ENCODE results near the gene SLC35B2. TPM values are rescaled to one million over a fixed set of nuclear protein-coding genes. Genes with fewer than 3 reads are reported as not detected.

SLC35B2 gene
- total and polyA plus RNA-seq, 12 donors = 12.7 to 79.8 (median 55.6) TPM

DNA sequence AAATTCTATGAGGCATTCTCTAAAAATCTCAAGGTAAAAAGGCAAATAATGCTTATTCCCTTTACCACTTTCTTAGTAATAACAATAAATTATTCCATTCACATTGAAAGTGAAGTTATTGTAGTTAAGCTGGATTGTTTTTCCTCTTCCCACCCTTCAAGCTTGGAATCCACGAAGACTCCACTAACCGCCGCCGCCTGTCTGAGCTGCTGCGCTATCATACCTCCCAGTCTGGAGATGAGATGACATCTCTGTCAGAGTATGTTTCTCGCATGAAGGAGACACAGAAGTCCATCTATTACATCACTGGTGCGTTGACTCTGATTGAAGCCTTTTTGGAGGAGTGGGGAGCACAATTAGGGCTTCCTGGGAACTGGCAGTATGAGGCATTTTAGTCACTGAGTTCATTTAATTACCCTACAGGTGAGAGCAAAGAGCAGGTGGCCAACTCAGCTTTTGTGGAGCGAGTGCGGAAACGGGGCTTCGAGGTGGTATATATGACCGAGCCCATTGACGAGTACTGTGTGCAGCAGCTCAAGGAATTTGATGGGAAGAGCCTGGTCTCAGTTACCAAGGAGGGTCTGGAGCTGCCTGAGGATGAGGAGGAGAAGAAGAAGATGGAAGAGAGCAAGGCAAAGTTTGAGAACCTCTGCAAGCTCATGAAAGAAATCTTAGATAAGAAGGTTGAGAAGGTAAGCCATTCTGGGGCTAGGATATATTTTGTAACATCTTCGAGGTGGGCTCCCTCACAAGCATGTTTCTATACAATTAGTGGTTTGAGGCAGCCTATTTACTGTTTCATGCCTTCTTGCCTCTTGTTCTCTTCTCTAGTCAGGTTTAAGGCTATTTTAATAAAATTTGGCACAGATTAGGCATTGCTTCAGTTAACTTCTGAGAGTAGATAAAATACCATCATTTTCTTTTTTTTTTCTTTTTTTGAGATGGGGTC, 5.5 kb downstream of the SLC35B2 start:
- H3K9me3 ChIP-seq (replicated peaks in 1 of 3) = no peaks in the 10 kb centered on the region
- DNase-seq = no peak
- intact Hi-C loops (cut with DNase I) = no loop called here
- peaks cover 0 to 77% of the 10 kb centered on the region in 2 donors for H3K36me3 ChIP-seq (replicated peaks in 1 of 2)
- peak overlapping the region in 3 of 5 donors; percentile 27 to 58 (median 29) for H3K27ac ChIP-seq
- no peaks in the 10 kb centered on the region for H3K27me3 ChIP-seq
- TF ChIP-seq, protein P1, sequence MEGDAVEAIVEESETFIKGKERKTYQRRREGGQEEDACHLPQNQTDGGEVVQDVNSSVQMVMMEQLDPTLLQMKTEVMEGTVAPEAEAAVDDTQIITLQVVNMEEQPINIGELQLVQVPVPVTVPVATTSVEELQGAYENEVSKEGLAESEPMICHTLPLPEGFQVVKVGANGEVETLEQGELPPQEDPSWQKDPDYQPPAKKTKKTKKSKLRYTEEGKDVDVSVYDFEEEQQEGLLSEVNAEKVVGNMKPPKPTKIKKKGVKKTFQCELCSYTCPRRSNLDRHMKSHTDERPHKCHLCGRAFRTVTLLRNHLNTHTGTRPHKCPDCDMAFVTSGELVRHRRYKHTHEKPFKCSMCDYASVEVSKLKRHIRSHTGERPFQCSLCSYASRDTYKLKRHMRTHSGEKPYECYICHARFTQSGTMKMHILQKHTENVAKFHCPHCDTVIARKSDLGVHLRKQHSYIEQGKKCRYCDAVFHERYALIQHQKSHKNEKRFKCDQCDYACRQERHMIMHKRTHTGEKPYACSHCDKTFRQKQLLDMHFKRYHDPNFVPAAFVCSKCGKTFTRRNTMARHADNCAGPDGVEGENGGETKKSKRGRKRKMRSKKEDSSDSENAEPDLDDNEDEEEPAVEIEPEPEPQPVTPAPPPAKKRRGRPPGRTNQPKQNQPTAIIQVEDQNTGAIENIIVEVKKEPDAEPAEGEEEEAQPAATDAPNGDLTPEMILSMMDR (IDR thresholded peaks at IDR 0.05) = no peak
- no peak for TF ChIP-seq POLR2A (IDR thresholded peaks at IDR 0.05)
- no peak overlapping the region for H3K4me3 ChIP-seq
- WGBS, 4 donors = 82 to 87% (median 84%) methylated on average over 14 of the region's 14 CpGs
- H3K4me1 ChIP-seq (replicated peaks in 1 of 2) = peaks cover 17 to 54% of the 10 kb centered on the region in 2 donors

DNA sequence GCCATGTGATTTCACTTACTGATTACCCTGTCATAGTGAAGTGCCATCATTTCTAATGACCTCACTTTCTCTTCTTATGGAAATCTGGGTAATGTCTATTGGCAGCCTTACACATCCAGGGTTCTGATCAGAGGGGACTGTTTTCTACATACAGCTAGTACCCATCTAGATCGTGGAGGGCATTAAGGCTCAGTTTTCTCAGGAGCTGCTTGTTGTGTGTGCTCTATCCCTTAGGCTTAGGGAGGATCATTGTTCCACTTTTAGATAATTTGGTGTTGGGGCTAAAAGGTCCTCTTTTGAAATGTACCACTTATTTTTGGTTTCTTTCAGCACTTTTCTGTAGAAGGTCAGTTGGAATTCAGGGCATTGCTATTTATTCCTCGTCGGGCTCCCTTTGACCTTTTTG, 6.6 kb downstream of the SLC35B2 start:
- no peaks in the 10 kb centered on the region for H3K27me3 ChIP-seq
- peak overlapping the region in 3 of 5 donors; percentile 27 to 58 (median 29) for H3K27ac ChIP-seq
- peaks cover 0 to 77% of the 10 kb centered on the region in 2 donors for H3K36me3 ChIP-seq (replicated peaks in 1 of 2)
- peaks cover 16 to 44% of the 10 kb centered on the region in 2 donors for H3K4me1 ChIP-seq (replicated peaks in 1 of 2)
- DNase-seq = no peak
- no peak overlapping the region for H3K4me3 ChIP-seq
- TF ChIP-seq, protein P1 (IDR thresholded peaks at IDR 0.05) = no peak
- TF ChIP-seq POLR2A (IDR thresholded peaks at IDR 0.05) = no peak
- no peaks in the 10 kb centered on the region for H3K9me3 ChIP-seq (replicated peaks in 1 of 3)
- WGBS, 4 donors = 41 to 55% (median 49%) methylated on average over 3 of the region's 3 CpGs
- intact Hi-C loops (cut with DNase I) = no loop called here

DNA sequence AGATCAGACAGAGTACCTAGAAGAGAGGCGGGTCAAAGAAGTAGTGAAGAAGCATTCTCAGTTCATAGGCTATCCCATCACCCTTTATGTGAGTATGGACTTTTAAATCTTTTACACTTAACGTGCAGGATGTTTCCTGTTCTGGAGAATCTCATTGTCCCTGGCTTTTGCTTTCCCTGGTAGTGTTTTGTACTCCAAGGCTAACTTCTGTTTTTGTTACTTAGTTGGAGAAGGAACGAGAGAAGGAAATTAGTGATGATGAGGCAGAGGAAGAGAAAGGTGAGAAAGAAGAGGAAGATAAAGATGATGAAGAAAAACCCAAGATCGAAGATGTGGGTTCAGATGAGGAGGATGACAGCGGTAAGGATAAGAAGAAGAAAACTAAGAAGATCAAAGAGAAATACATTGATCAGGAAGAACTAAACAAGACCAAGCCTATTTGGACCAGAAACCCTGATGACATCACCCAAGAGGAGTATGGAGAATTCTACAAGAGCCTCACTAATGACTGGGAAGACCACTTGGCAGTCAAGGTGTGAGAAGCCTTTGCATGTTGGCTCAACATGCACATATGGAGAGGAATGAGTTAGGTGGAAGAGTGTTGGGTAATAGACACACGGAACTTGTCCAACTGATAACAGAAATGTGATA, 7.1 kb downstream of the SLC35B2 start:
- DNase-seq = no peak
- Histone ChIP-seq H3K27me3 (no peaks in the 10 kb centered on the region), H3K4me3 (no peak overlapping the region), H3K9me3 (replicated peaks in 1 of 3) (no peaks in the 10 kb centered on the region), H3K36me3 (replicated peaks in 1 of 2) (peaks cover 0 to 73% of the 10 kb centered on the region in 2 donors), H3K27ac (peak overlapping the region in 2 of 5 donors; percentile 27 to 100), H3K4me1 (replicated peaks in 1 of 2) (peaks cover 19 to 44% of the 10 kb centered on the region in 2 donors)
- WGBS, 4 donors = 60 to 66% (median 62%) methylated on average over 6 of the region's 6 CpGs
- TF ChIP-seq, protein P1 (IDR thresholded peaks at IDR 0.05) = no peak
- no peak for TF ChIP-seq POLR2A (IDR thresholded peaks at IDR 0.05)
- intact Hi-C loops (cut with DNase I) = no loop called here

DNA sequence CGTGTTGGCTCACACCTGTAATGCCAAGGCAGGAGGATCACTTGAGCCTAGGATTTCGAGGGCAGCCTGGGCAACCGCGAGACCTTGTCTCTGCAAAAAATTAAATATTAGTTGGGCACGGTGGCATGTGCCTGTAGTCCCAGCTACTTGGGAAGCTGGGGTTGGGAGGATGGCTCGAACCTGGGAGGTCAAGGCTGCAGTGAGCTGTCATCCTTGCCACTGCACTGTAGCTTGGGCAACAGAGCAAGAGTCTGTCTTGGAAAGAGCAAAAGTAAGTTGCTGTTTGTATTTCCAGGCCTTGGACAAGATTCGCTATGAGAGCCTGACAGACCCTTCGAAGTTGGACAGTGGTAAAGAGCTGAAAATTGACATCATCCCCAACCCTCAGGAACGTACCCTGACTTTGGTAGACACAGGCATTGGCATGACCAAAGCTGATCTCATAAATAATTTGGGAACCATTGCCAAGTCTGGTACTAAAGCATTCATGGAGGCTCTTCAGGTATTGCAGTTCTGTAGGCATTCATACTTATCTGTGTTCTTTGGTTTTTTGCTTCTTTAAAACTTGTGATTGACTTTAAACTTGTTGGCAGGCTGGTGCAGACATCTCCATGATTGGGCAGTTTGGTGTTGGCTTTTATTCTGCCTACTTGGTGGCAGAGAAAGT, 8.1 kb downstream of the SLC35B2 start:
- peak in 2 of 7 donors; percentile 38 to 46 for DNase-seq
- Histone ChIP-seq H3K27me3 (no peaks in the 10 kb centered on the region), H3K27ac (peak overlapping the region in 2 of 5 donors; percentile 24 to 100), H3K4me1 (replicated peaks in 1 of 2) (peaks cover 19 to 44% of the 10 kb centered on the region in 2 donors), H3K4me3 (peak overlapping the region in 1 of 4 donors; percentile 93), H3K36me3 (replicated peaks in 1 of 2) (peaks cover 0 to 63% of the 10 kb centered on the region in 2 donors), H3K9me3 (replicated peaks in 1 of 3) (no peaks in the 10 kb centered on the region)
- no peak for TF ChIP-seq POLR2A (IDR thresholded peaks at IDR 0.05)
- TF ChIP-seq, protein P1 (IDR thresholded peaks at IDR 0.05) = no peak
- intact Hi-C loops (cut with DNase I) = no loop called here
- WGBS, 4 donors = 45 to 51% (median 47%) methylated on average over 9 of the region's 9 CpGs
